Spinal cord (tissue), 10 donors: Measurements from ENCODE around the gene ZNF827. TPM values are rescaled to one million over a fixed set of nuclear protein-coding genes. Genes with fewer than 3 reads are reported as not detected.

Experiments
- DNase-seq, 6 donors: peaks; one replicate each; pipeline versions ENCODE4 v3.0.0 to v3.0.0-alpha.2; 2013 to 2015; ENCODE audit warnings: low spot score in 6 of 6, low read depth in 4 of 6
- H3K27ac ChIP-seq: one replicate; pipeline ENCODE4 v1.5.1; 2013; ENCODE audit warnings: low read depth, low read length, control low read depth
- H3K27me3 ChIP-seq: one replicate; pipeline ENCODE4 v1.6.1; 2013; ENCODE audit warnings: low read length; ENCODE audit not compliant: control insufficient read depth, insufficient read depth
- H3K36me3 ChIP-seq: one replicate; pipeline ENCODE4 v1.6.1; 2013; ENCODE audit warnings: low read length; ENCODE audit not compliant: control insufficient read depth, insufficient read depth
- H3K4me1 ChIP-seq: one replicate; pipeline ENCODE4 v1.6.1; 2013; ENCODE audit warnings: low read length; ENCODE audit not compliant: control insufficient read depth, insufficient read depth
- H3K4me3 ChIP-seq: one replicate; pipeline ENCODE4 v1.5.1; 2013; ENCODE audit warnings: low read depth, low read length, control low read depth
- H3K9me3 ChIP-seq: one replicate; pipeline ENCODE4 v1.6.1; 2013; ENCODE audit warnings: low read length; ENCODE audit not compliant: control insufficient read depth, insufficient read depth
- WGBS: methylation state at CpG from one replicate; pipeline ENCODE4 v1.1.5; 2013; ENCODE audit warnings: missing lambda C conversion rate; ENCODE audit not compliant: insufficient coverage; 5-methylcytosine and 5-hydroxymethylcytosine counted together
- long read RNA-seq, 4 donors: transcript quantifications; one replicate each; lab custom pipeline, GENCODE V29; 2026
- polyA plus RNA-seq, 2 donors: library from polyadenylated mRNA; unstranded; fragments of 120-200 nt; gene quantifications; one replicate each; pipeline ENCODE4 v1.2.1, GENCODE V29; 2013; ENCODE audit not compliant: insufficient read length in 2 of 2
- total RNA-seq, 2 donors: library from RNA; depleted of rRNA in 1 of 2; stranded (reverse); fragments of 120-200 nt in 1 of 2; fragments of >200 nt in 1 of 2; gene quantifications; one replicate each; pipeline versions ENCODE4 v1.2.3 to v1.2.4, GENCODE V29; 2013 to 2014
- donor health status: healthy.

Gene ZNF827, protein sequence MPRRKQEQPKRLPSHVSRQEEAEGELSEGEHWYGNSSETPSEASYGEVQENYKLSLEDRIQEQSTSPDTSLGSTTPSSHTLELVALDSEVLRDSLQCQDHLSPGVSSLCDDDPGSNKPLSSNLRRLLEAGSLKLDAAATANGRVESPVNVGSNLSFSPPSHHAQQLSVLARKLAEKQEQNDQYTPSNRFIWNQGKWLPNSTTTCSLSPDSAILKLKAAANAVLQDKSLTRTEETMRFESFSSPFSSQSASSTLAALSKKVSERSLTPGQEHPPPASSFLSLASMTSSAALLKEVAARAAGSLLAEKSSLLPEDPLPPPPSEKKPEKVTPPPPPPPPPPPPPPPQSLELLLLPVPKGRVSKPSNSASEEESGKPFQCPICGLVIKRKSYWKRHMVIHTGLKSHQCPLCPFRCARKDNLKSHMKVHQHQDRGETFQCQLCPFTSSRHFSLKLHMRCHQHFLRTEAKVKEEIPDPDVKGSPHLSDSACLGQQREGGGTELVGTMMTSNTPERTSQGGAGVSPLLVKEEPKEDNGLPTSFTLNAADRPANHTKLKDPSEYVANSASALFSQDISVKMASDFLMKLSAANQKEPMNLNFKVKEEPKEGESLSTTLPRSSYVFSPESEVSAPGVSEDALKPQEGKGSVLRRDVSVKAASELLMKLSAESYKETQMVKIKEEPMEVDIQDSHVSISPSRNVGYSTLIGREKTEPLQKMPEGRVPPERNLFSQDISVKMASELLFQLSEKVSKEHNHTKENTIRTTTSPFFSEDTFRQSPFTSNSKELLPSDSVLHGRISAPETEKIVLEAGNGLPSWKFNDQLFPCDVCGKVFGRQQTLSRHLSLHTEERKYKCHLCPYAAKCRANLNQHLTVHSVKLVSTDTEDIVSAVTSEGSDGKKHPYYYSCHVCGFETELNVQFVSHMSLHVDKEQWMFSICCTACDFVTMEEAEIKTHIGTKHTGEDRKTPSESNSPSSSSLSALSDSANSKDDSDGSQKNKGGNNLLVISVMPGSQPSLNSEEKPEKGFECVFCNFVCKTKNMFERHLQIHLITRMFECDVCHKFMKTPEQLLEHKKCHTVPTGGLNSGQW
- total RNA-seq (10 to 100 TPM; 22.3 to 26.4 TPM), polyA plus RNA-seq (10 to 100 TPM; 25.8 to 33.6 TPM)
- long read RNA-seq, donor 1, partial matches to known transcripts = 5 of 6 reads
- long read RNA-seq, donor 1, other reads (novel, unspliced or antisense) = 0 of 6 reads
- long read RNA-seq, donor 2, partial matches to known transcripts = 5 of 5 reads
- long read RNA-seq, donor 2, other reads (novel, unspliced or antisense) = 0 of 5 reads
- long read RNA-seq, donor 3 = 0 reads
- long read RNA-seq, donor 4, full-length matches to known transcripts = 1 of 10 reads
- long read RNA-seq, donor 4, partial matches to known transcripts = 9 of 10 reads
- long read RNA-seq, donor 4, other reads (novel, unspliced or antisense) = 0 of 10 reads

DNA sequence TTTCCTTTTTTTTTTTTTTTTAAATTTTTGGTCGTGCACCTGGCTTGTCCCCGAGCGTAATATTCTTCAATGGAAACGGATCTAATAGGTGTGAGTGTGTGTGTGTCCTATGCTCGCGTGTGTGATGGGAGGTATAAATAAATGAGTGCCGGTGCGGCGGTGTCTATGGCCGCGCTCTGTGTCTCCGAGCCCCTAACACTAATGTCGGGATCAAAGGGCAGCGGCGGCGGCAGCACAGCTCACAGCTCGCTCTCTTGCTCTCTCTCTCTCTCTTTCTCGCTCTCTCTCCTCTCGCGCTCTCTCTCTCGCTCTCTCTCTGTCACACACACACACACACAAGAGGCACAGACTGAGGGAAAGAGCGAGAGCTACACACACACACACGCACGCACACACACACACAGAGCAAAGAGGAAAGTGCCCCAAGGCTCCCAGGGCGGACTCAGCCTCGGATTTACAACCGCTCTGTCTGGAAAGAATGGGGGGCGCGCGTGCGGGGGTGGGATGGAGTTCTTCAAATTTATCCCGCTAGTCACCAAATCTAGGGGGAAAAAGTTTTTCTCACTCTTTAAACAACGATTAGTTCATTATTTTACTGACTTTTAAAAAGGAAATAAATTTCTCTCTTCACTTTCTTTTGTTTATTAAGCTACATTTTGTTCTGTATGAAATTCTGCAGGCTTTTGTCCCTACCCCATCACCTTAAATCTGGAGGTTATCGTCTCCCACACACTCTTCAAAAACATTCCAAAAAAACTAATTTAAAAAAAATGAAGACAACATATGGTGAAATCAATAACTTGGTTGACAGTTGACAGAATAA is at the start of gene ZNF827:
TSS of gene ZNF827 (minus strand) at position 206 of the 823 bp plus-strand sequence. CDS start 416 bp downstream, outside the sequence.
- WGBS = 0% methylated on average over 15 of the region's 34 CpGs
- Histone ChIP-seq H3K27ac (peak within 1 kb of the TSS; percentile 96), H3K36me3 (no peaks in the 10 kb centered on the region), H3K4me1 (peaks cover 14% of the 10 kb centered on the region), H3K9me3 (no peaks in the 10 kb centered on the region), H3K4me3 (peak within 1 kb of the TSS; percentile 85), H3K27me3 (no peaks in the 10 kb centered on the region)
- peak in 5 of 6 donors; percentile 51 to 95 (median 67) for DNase-seq

DNA sequence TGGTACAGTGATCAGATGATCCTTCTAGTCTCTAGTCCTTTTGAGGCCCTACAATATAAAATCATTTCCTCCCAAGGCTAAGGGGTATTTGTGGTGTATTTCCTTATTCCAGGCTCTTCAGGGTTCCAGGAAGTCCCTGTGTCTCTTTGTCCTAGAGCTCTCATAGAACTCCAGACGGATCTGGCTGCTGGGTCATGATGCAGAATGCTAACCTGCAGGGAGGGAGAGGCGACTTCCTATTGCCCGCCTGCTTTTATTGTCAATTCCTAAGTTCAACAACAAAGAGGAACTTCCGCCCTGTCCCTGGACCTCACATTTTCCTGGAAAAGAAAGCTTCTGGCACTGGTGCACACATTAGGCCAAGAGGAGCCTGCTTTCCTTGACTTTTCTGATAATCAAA is 45.9 kb upstream of the ZNF827 start:
- Histone ChIP-seq H3K36me3 (no peaks in the 10 kb centered on the region), H3K4me3 (no peak overlapping the region), H3K27ac (no peak overlapping the region), H3K27me3 (no peaks in the 10 kb centered on the region), H3K4me1 (no peaks in the 10 kb centered on the region), H3K9me3 (no peaks in the 10 kb centered on the region)
- DNase-seq = no peak
- WGBS = 66% methylated on average over 3 of the region's 4 CpGs

- Histone ChIP-seq H3K9me3 (no peaks in the 10 kb centered on the region), H3K27ac (no peak overlapping the region), H3K27me3 (no peaks in the 10 kb centered on the region), H3K4me1 (no peaks in the 10 kb centered on the region), H3K4me3 (no peak overlapping the region), H3K36me3 (no peaks in the 10 kb centered on the region)
- DNase-seq = no peak
- WGBS = 100% methylated on average over 1 of the region's 4 CpGs
These were observed 44.2 kb upstream of the ZNF827 start for GRCh38 chr4:145982791-145983190.

DNA sequence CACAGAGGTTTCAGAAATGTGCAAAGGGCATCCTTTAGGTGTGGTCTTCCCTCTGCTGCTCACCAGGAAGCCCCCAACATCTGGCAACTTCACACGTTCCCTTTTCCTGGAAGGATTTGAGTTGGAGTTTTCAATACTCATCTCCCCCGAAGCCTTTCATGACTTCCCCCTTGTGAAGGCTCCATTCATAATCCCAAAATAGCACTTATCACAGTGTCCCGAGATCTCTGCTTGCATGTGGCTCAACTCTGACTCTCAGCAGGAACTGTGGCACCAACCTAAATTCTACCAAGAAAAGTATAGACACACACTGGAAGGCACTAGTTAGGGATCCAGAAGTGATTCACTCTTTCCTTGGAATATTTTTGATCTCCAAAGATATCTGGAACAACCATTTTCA is 40.5 kb upstream of the ZNF827 start:
- DNase-seq = no peak
- Histone ChIP-seq H3K9me3 (no peaks in the 10 kb centered on the region), H3K4me1 (no peaks in the 10 kb centered on the region), H3K27me3 (no peaks in the 10 kb centered on the region), H3K4me3 (no peak overlapping the region), H3K36me3 (no peaks in the 10 kb centered on the region), H3K27ac (no peak overlapping the region)
- WGBS = 76% methylated on average over 2 of the region's 3 CpGs

- Histone ChIP-seq H3K27me3 (no peaks in the 10 kb centered on the region), H3K27ac (no peak overlapping the region), H3K4me3 (no peak overlapping the region), H3K9me3 (no peaks in the 10 kb centered on the region), H3K4me1 (no peaks in the 10 kb centered on the region), H3K36me3 (no peaks in the 10 kb centered on the region)
- no peak for DNase-seq
- 86% methylated on average over 4 of the region's 4 CpGs for WGBS
These were observed 38.1 kb upstream of the ZNF827 start for GRCh38 chr4:145976680-145977079.

- H3K9me3 ChIP-seq = peaks cover 4% of the 10 kb centered on the region
- WGBS = no CpG with 5 or more reads among the region's 2 CpGs
These were observed 21.4 kb upstream of the ZNF827 start for GRCh38 chr4:145960012-145960411.

DNA sequence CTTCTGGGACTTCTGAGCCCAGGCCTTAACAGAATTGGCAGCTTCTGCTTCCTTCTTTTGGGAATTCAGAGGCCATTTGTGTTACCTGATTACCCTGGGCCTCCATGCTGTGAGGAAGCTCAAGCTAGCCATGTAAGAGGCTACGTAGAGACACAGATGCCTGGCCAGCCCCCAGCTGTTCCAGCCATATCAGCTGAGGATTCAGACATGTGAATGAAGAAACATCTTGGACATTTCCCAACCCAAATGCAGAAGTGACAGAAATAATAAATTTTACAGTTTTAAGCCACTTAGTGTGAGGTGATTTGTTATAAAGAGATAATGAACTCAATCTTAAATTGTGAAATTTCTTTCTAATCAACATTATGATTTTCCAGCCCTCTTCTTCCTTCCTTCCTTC is 18.7 kb upstream of the ZNF827 start:
- WGBS = 78% methylated on average over 1 of the region's 1 CpG

More at GRCh38 chr4:145960012-145960411, 21.4 kb upstream of the ZNF827 start:
- H3K4me3 ChIP-seq = no peak overlapping the region
- H3K36me3 ChIP-seq = no peaks in the 10 kb centered on the region
- no peak for DNase-seq
- no peak overlapping the region for H3K27ac ChIP-seq
- no peaks in the 10 kb centered on the region for H3K4me1 ChIP-seq
- no peaks in the 10 kb centered on the region for H3K27me3 ChIP-seq

DNA sequence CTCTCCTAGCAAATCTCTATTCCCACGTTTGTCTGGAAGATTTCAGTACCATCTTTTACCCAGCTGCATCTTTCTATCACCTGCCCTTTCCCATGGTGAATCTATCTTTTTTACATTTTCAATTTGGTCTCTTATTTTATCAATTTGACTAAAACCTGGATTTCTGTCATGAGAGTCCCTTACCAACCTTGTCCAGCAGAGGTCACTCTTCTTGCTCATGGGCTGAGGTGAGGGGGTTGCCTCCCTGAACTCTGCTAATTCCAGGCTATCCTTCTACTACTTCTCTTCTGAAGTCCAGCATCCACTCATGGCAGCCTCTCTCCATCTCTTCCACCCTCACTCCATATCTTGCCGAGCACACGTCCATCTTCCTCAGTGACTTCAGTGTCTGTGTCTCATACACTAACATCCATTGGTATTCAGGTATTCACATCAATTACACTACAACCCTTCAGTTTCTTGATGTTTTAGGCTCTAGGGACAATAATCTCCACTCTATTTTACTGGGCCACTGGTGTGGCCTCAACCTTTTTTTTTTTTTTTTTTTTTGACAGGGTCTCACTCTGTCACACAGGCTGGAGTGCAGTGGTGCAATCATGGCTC is 17.8 kb upstream of the ZNF827 start:
- Histone ChIP-seq H3K36me3 (no peaks in the 10 kb centered on the region), H3K9me3 (no peaks in the 10 kb centered on the region), H3K27me3 (no peaks in the 10 kb centered on the region), H3K4me3 (no peak overlapping the region), H3K4me1 (no peaks in the 10 kb centered on the region), H3K27ac (no peak overlapping the region)
- peak in 2 of 6 donors; percentile 49 to 57 for DNase-seq
- 38% methylated on average over 3 of the region's 3 CpGs for WGBS

More for the DNA sequence above, 18.7 kb upstream of the ZNF827 start:
- no peak for DNase-seq
- Histone ChIP-seq H3K27ac (no peak overlapping the region), H3K9me3 (no peaks in the 10 kb centered on the region), H3K4me1 (no peaks in the 10 kb centered on the region), H3K36me3 (no peaks in the 10 kb centered on the region), H3K27me3 (no peaks in the 10 kb centered on the region), H3K4me3 (no peak overlapping the region)
